Measurements from ENCODE around the gene ABL2. TPM values are rescaled to one million over a fixed set of nuclear protein-coding genes. Genes with fewer than 3 reads are reported as not detected.

Gene ABL2
- total RNA-seq, 2 experiments from 2014 or later = 8.2 to 8.4 TPM

DNA sequence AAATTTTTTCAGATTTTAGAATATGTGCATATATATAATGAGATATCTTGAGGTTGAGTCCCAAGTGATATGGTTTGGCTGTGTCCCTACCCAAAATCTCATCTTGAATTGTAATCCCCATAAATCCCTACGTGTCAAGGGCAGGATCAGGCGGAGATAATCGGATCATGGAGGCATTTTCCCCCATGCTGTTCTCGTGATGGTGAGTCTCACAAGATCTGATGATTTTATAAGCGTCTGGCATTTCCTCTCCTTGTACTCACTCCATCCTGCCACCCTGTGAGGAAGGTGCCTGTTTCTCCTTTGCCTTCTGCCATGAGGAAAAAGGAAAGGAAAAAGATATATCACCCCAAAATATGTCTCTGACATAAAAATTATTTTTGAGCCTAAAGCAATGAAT, 83.0 kb downstream of the ABL2 start:
- ATAC-seq = no peak
- ChIA-PET CTCF (no interaction called here), POLR2A (interaction anchor here (1.4 kb wide), 1 partner anchor 10 kb away, joined by 3 read pairs; no protein-coding TSS in a partner anchor)
- Mint-ChIP-seq H3K27me3 (no peaks in the 10 kb centered on the region), H3K4me3 (no peak overlapping the region), H3K36me3 (ENCODE audit: low read depth) (peaks cover 10% of the 10 kb centered on the region), H3K4me1 (ENCODE audit: low read depth) (peaks cover 22% of the 10 kb centered on the region), H3K9me3 (no peaks in the 10 kb centered on the region), H3K27ac (no peak overlapping the region)
- TF ChIP-seq, protein P1, sequence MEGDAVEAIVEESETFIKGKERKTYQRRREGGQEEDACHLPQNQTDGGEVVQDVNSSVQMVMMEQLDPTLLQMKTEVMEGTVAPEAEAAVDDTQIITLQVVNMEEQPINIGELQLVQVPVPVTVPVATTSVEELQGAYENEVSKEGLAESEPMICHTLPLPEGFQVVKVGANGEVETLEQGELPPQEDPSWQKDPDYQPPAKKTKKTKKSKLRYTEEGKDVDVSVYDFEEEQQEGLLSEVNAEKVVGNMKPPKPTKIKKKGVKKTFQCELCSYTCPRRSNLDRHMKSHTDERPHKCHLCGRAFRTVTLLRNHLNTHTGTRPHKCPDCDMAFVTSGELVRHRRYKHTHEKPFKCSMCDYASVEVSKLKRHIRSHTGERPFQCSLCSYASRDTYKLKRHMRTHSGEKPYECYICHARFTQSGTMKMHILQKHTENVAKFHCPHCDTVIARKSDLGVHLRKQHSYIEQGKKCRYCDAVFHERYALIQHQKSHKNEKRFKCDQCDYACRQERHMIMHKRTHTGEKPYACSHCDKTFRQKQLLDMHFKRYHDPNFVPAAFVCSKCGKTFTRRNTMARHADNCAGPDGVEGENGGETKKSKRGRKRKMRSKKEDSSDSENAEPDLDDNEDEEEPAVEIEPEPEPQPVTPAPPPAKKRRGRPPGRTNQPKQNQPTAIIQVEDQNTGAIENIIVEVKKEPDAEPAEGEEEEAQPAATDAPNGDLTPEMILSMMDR (IDR thresholded peaks at IDR 0.05) = no peak
- no peak for DNase-seq
- intact Hi-C loops (cut with micrococcal nuclease) = loop anchor here (10.0 kb wide), 1 partner anchor 78 kb away; the partner anchor contains the start of gene ABL2

DNA sequence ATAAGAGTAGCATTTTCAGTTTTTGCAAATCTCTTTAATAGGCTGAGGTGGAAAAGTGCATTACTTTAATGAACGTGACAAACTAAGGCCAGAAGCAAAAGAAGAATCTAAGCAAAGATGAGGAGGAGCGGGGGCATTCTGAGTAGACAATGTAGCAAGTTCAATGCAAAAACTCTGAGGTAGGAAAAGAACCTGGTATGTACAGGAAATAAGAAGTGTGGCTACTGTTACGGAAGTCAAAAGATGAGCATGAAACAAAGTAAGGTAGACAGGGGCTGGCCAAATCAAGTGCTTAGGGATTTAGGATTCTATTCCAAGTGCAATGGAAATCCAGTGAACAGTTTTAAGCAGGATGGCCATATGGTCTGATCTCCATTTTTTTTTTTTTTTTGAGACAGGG, 84.0 kb downstream of the ABL2 start:
- intact Hi-C loops (cut with micrococcal nuclease) = loop anchor here (10.0 kb wide), 1 partner anchor 79 kb away; the partner anchor contains the start of gene ABL2
- Mint-ChIP-seq H3K9me3 (no peaks in the 10 kb centered on the region), H3K4me3 (no peak overlapping the region), H3K36me3 (ENCODE audit: low read depth) (peaks cover 10% of the 10 kb centered on the region), H3K4me1 (ENCODE audit: low read depth) (peaks cover 28% of the 10 kb centered on the region), H3K27me3 (no peaks in the 10 kb centered on the region), H3K27ac (peak overlapping the region; percentile 40)
- ATAC-seq = no peak
- ChIA-PET CTCF (no interaction called here), POLR2A (no interaction called here)
- no peak for DNase-seq
- TF ChIP-seq, protein P1 (IDR thresholded peaks at IDR 0.05) = no peak

DNA sequence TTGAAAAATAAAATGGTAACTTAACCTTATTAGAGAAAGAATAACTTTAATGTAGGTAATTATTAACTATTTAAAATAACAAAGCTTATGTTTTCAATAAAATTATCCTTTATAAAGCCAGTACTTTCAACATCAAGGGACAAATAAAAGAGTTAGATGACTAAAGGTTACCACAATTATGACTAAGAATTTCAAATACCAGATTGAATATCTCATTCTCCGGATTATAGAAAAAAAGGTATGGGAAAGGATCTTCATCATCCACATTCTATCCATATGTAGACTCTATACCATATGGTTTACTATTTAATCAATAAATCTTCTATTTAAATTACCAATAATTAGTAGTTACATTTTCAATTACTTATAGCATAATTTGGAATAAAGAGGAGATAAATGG, 84.9 kb downstream of the ABL2 start:
- Mint-ChIP-seq H3K36me3 (ENCODE audit: low read depth) (peaks cover 10% of the 10 kb centered on the region), H3K4me1 (ENCODE audit: low read depth) (peaks cover 35% of the 10 kb centered on the region), H3K27ac (no peak overlapping the region), H3K9me3 (no peaks in the 10 kb centered on the region), H3K4me3 (no peak overlapping the region), H3K27me3 (no peaks in the 10 kb centered on the region)
- TF ChIP-seq, protein P1 (IDR thresholded peaks at IDR 0.05) = no peak
- ChIA-PET CTCF (no interaction called here), POLR2A (no interaction called here)
- no peak for DNase-seq
- ATAC-seq = no peak
- intact Hi-C loops (cut with micrococcal nuclease) = loop anchor here (10.0 kb wide), 1 partner anchor 80 kb away; the partner anchor contains the start of gene ABL2

DNA sequence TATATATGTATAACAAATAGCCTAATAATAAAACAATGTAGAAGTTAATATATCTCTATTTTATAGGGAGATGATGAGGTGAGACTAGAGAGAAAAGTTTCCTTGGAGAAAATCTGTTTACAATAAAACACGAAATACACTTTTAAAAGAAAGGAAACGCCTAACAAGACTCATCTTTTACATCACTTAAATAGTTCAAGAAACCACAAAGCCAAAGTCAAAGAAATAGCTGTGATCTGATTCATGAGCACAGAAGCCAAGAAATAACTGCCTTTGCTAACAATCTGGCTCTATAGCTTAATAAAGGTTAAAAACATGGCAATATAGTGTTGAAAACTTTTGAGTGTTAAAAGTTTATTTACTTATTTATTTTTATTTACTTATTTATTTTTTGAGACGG, 86.2 kb downstream of the ABL2 start:
- no peaks in the 10 kb centered on the region for H3K9me3 Mint-ChIP-seq
- H3K27me3 Mint-ChIP-seq = no peaks in the 10 kb centered on the region
- intact Hi-C loops (cut with micrococcal nuclease) = loop anchor here (10.0 kb wide), 1 partner anchor 81 kb away; the partner anchor contains the start of gene ABL2
- no peak overlapping the region for H3K27ac Mint-ChIP-seq
- CTCF ChIA-PET = no interaction called here
- POLR2A ChIA-PET = no interaction called here
- H3K4me3 Mint-ChIP-seq = no peak overlapping the region
- peaks cover 4% of the 10 kb centered on the region for H3K36me3 Mint-ChIP-seq (ENCODE audit: low read depth)
- TF ChIP-seq, protein P1 (IDR thresholded peaks at IDR 0.05) = no peak
- DNase-seq = no peak
- ATAC-seq = peak; percentile 50
- H3K4me1 Mint-ChIP-seq (ENCODE audit: low read depth) = peaks cover 36% of the 10 kb centered on the region

DNA sequence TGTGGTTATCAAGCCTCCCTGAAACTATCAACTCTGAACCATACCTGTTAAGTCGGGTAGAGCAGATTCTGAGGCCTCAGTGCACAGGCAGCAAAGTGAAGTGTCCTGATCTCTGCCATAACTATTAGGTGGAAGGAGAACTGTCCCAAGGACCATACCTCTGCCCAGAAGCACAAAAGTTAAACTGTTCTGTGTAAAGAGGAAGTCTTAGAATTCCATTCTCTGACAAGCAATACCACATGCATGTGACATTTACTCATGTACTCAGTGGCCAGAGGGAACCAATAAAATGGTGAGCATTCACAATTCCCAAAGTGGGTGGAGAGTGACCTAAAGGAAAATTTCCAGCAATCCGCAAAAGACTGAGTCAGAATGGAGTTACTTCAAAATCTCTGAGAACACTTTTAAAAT, 86.6 kb downstream of the ABL2 start:
- H3K27ac Mint-ChIP-seq = peak overlapping the region; percentile 63
- intact Hi-C loops (cut with micrococcal nuclease) = loop anchor here (10.0 kb wide), 1 partner anchor 82 kb away; the partner anchor contains the start of gene ABL2

More for the DNA sequence above, 86.6 kb downstream of the ABL2 start:
- DNase-seq (no peak), ATAC-seq (peak; percentile 55)
- no peaks in the 10 kb centered on the region for H3K27me3 Mint-ChIP-seq
- TF ChIP-seq, protein P1 (IDR thresholded peaks at IDR 0.05) = no peak
- CTCF ChIA-PET = no interaction called here
- POLR2A ChIA-PET = no interaction called here
- peaks cover 1% of the 10 kb centered on the region for H3K36me3 Mint-ChIP-seq (ENCODE audit: low read depth)
- no peaks in the 10 kb centered on the region for H3K9me3 Mint-ChIP-seq
- H3K4me3 Mint-ChIP-seq = no peak overlapping the region
- peaks cover 36% of the 10 kb centered on the region for H3K4me1 Mint-ChIP-seq (ENCODE audit: low read depth)

All from activated CD8-positive, alpha-beta T cell treated with anti-CD3 and anti-CD28 coated beads for 36 hours (primary cell).